Fibroblast of skin of right biceps (primary cell): ENCODE measurements around the gene DOK4.
A peak's percentile ranks its signal among the peaks of the same experiment; 100 is the strongest.
"Not testable (repeated sequence)": the region's sequence is repeated elsewhere in the genome, so short reads cannot be mapped to it uniquely, and the experiment has no call there.

ENCODE experiments used
- DNase-seq: peaks from one replicate; pipeline ENCODE4 v3.0.0-alpha.2; 2013

Gene DOK4

GRCh38 chr16:57500578-57501111, 14.4 kb upstream of the DOK4 start:
- DNase-seq, result no peak

DNA sequence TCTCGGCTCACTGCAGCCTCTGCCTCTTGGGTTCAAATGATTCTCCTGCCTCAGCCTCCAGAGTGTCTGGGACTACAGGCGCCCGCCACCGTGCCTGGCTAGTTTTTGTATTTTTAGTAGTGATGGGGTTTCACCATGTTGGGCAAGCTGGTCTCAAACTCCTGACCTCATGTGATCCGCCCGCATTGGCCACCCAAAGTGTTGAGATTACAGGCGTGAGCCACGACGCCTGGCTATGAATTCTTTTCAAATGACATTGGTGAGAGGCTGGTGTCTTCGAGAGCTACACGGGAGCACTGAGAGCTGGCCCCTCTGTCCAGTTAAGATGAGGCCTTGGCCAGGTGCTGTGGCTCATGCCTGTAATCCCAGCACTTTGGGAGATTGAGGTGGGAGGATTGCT, 13.6 kb upstream of the DOK4 start:
- not testable (repeated sequence) for DNase-seq

DNA sequence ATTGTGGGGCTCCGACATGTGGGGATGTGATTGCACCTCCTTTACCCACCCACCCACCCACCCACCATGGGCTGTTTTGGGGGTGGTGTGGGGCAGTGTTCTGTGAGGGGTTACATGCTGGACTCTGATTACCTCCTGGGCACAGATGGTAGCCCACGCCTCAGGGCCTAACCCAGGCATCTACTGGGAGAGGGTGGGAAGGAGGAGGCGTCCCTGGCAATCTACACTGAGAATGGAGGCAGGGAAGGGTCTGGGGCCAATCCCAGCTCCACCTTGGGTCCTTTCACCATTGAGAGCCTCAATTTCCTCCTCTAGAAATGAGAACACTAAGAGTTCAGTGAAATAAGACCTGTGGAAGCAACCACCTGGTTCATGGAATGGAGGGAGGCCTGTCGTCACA, 11.7 kb upstream of the DOK4 start:
- no peak for DNase-seq

GRCh38 chr16:57497121-57497520, 10.8 kb upstream of the DOK4 start:
- DNase-seq, result no peak

DNA sequence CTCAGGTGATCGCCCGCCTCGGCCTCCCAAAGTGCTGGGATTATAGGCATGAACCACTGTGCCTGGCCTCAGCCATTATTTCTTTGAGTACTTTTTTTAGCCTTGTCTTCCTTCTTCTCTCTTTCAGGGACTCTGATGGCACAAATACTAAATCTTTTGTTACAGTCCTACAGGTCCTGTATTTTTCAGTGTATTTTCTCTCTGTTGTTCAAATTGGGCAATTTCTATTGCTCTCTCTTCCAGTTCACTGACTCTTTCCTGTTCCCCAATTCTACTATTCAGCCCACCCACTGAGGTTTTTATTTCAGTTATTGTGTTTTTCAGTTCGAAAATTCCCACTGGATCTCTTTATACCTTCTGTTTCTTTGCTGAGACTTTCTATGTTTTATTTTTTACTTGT, 7.5 kb upstream of the DOK4 start:
- DNase-seq, result no peak

DNA sequence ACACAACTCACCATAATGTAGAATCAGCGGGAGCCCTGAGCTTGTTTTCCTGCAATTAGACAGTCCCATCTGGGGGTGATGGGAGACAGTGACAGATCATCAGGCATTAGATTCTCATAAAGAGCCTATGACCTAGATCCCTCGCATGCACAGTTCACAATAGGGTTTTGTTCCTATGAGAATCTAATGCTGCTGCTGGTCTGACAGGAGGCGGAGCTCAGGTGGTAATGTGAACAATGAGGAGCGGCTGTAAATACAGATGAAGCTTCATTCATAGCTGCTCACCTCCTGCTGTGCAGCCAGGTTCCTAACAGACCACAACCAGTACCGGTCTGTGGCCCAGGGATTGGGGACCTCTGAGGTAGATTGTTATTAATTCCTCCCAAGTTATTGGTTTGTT, 2.9 kb upstream of the DOK4 start:
- no peak for DNase-seq

- DNase-seq, result no peak
These were observed 853 bp upstream of the DOK4 start for GRCh38 chr16:57486858-57487834.

GRCh38 chr16:57485091-57485915, 990 bp downstream of the DOK4 start:
- DNase-seq, result no peak

- no peak for DNase-seq
These were observed 1.7 kb downstream of the DOK4 start for GRCh38 chr16:57484515-57485005.

DNA sequence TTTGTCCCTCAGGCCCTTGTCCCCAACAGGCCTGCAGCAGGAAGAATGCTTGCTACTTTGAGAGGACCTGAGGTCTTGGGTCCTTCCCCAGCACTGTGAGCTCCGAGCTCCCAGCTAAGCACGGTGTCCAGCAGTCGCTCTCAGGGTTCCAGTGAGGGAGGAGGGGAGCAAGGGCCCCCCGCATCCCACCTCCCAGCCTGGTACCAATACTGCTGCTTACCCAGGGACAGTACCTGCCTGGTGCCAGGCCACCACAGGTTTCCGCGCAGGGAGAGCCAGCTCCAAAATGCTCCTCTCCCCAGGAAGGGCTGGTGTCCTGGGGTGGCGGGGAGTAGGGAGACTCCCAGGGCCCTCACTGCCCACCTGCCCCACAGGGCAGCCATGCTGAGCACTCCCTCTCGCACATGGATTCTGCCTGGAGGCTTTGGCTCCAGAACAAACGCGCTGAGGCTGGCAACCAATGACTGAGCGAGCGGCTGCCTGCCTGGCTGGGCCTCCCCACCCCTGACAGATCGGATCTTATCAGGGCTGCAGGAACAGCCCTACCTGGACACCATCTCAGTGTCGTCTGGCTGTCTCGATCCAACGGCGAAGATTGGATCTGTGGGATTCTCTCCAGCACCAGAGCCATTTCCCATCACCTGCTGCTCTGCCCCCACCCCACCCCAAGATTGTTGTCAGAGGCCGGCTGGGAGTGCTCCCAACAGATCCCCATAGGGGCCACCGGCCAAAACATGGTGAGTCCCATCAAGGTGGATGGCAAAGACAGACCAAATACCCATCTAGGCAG, 2.4 kb downstream of the DOK4 start:
- no peak for DNase-seq

- no peak for DNase-seq
These were observed 3.3 kb downstream of the DOK4 start for GRCh38 chr16:57482845-57483545.

GRCh38 chr16:57481421-57481820, 4.9 kb downstream of the DOK4 start:
- DNase-seq, result no peak

DNA sequence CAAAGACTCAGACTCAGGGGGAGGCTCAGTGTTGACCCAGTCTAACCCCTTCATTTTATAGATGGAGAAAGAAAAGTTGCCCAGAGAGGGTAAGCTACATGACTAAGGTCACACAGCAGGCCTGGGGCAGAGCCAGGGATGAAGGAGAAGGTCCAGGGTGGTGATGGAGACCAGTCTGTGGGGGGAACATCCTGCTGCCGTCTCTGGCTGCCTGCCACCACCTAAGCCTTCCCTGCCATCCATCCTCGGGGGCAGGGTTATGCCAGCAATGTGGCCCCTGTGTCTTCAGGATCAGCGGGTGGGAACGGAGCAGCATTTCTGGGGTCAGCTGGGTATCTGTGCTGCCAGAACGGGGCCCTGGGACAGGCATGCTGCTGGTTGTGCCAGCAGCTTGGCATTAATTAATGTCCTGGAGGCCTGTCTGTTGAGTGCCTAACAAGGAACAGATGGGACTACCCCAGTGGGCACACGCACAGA, 5.5 kb downstream of the DOK4 start:
- no peak for DNase-seq

DNA sequence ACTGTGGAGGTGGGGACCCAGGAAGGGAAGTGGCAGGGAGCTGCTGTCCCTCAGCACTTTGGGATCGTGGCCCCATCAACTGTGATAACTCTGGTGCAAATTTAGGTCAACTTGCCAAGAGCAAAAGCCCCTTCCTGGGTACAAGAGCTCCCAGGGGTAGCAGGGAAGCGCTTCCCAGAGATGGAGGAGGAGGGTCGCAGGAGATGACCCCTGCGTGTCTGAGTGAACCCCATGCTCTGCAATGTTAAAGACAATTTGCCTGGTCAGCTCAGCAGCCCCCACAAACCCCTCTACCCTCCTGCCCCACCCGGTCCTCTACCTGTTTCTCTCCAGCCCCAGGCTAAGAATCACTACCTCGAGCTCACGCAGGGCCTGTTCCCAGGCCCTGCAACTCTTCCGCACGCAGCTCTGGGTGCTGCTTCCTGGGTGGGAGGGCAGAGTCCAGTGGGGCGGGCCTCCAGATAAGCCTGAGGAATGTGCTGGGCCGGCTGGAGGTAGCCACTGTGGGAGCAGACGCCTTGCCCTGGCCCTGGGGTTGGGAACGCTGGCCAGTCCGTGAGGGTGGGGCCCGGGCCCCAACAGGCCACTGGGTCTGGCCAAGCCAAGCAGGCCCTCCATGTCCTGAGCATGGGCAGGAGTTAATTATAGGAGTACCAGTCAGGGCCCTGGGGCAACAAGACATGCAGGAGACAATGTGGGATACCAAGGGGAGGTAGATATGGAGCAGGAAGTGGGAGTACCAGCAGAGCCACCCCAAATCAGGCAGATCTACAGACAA, 6.1 kb downstream of the DOK4 start:
- peak; percentile 15 for DNase-seq

DNA sequence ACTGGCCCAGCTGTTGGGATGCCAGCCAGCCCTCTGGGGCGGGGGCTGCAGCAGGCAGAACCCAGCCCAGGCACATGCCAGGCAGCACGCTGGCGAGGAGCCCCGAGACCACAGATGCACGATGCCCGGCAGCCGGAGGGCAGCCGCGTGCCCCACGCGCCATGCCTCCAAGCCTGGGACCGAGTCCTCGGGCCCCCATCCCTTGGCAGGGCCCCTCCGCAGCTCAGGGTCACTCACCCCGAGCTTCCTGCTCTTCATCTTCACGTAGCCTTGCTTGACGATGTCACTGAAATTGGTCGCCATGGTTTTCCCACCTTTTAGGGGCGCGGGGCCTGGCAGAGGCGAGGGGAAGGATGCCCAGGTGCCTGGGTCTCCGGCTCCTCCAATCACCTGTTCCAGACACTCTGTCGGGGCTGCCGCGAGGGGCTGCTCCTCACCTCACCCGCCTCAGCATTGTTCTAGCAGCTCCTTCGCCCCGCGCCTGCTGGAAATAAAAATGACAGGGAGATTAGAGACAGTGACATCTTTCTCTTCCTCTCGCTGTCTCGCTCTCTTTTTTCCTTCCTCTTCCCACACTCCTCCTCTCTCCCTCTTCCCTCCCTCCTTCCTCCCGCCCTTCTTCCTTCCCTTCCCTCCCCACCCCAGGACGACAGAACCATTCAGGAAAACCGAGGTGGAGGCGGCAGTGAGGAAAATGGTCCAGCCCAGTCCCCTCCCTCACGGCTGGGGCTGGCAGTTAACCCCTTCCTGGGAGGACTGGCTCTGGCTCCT, 6.9 kb downstream of the DOK4 start:
- peak; percentile 81 for DNase-seq

GRCh38 chr16:57478396-57479204, 7.7 kb downstream of the DOK4 start:
- no peak for DNase-seq

GRCh38 chr16:57477531-57478202, 8.6 kb downstream of the DOK4 start:
- DNase-seq, result no peak

- peak; percentile 13 for DNase-seq
These were observed 9.5 kb downstream of the DOK4 start for GRCh38 chr16:57476546-57477410.
